B cell (primary cell): ENCODE results near the gene PBX1. TPM values are rescaled to one million over a fixed set of nuclear protein-coding genes. Genes with fewer than 3 reads are reported as not detected.

Experiments used
- ATAC-seq: fragments of 200-7000 bp; cut with Tn5 transposase; one replicate; pipeline ENCODE4 v1.10.0; 2021; ENCODE audit warnings: low read depth, mild to moderate bottlenecking, moderate number of reproducible peaks, moderate library complexity
- CTCF ChIA-PET: fragments of 350-600 bp; sonication (Branson Sonifier 250); formaldehyde crosslinking; loops from one replicate; lab custom pipeline; 2021; ENCODE audit warnings: antibody characterized with exemption, inconsistent platforms; lab: Charles Lee
- POLR2A ChIA-PET: fragments of 350-600 bp; sonication (Branson Sonifier 250); formaldehyde crosslinking; loops from one replicate; lab custom pipeline; 2021; ENCODE audit warnings: antibody characterized with exemption; lab: Charles Lee
- DNase-seq: peaks from one replicate; pipeline ENCODE4 v3.0.0; 2013
- H2AFZ ChIP-seq: 2 replicates; pipeline ENCODE4 v1.6.1; 2012; ENCODE audit warnings: mild to moderate bottlenecking, low read depth, low read length; ENCODE audit not compliant: insufficient read depth, poor library complexity, severe bottlenecking
- H3K27ac ChIP-seq, 2 donors: 1 replicate in 1 of 2; 2 replicates in 1 of 2; pipeline ENCODE4 v1.5.1; 2012 to 2013; ENCODE audit warnings: low read length in 2 of 2, mild to moderate bottlenecking in 2 of 2, moderate library complexity in 1 of 2
- H3K27me3 ChIP-seq, 4 experiments: fragments of 200-600 bp in 1 of 4; sonication (generic) in 1 of 4; replicated peaks in 1 of 4; 1 replicate in 2 of 4; 2 replicates in 2 of 4; pipeline versions ENCODE4 v1.6.1 to v1.7.0; 2013 to 2016; ENCODE audit warnings: low read length in 3 of 4, mild to moderate bottlenecking in 2 of 4, mixed read lengths in 1 of 4, moderate library complexity in 1 of 4; ENCODE audit not compliant: insufficient read depth in 4 of 4, control insufficient read depth in 3 of 4; ENCODE audit errors: control extremely low read depth in 1 of 4
- H3K36me3 ChIP-seq, 2 experiments: replicated peaks in 1 of 2; 1 replicate in 1 of 2; 2 replicates in 1 of 2; pipeline versions ENCODE4 v1.6.1 to v1.7.1; 2013; ENCODE audit warnings: low read length in 1 of 2; ENCODE audit not compliant: insufficient read depth in 2 of 2, control insufficient read depth in 1 of 2; ENCODE audit errors: control extremely low read depth in 1 of 2, extremely low read depth in 1 of 2
- H3K4me1 ChIP-seq, 2 donors: fragments of 200-600 bp in 1 of 2; sonication (generic) in 1 of 2; 1 replicate in 1 of 2; 2 replicates in 1 of 2; pipeline versions ENCODE4 v1.5.1 to v1.6.1; 2013 to 2017; ENCODE audit warnings: low read length in 2 of 2; ENCODE audit not compliant: control insufficient read depth in 2 of 2, insufficient read depth in 2 of 2
- H3K4me2 ChIP-seq: replicated peaks from 2 replicates; pipeline ENCODE3; 2012; ENCODE audit warnings: mild to moderate bottlenecking, low read depth, low read length; ENCODE audit not compliant: poor library complexity, severe bottlenecking
- H3K4me3 ChIP-seq, 5 experiments: fragments of 200-600 bp in 1 of 5; sonication (generic) in 1 of 5; 1 replicate in 3 of 5; 2 replicates in 2 of 5; pipeline versions ENCODE4 v1.5.1 to v1.7.0; 2011 to 2016; ENCODE audit warnings: low read length in 4 of 5, mild to moderate bottlenecking in 4 of 5, low read depth in 2 of 5, control low read depth in 1 of 5, moderate library complexity in 1 of 5; ENCODE audit not compliant: insufficient read depth in 1 of 5; ENCODE audit errors: control extremely low read depth in 1 of 5, extremely low read depth in 1 of 5
- H3K79me2 ChIP-seq: fragments of 200-600 bp; sonication (generic); one replicate; pipeline ENCODE4 v1.6.0; 2016; ENCODE audit warnings: low read length; ENCODE audit not compliant: control insufficient read depth, insufficient read depth
- H3K9ac ChIP-seq: fragments of 200-600 bp; sonication (generic); 2 replicates; pipeline ENCODE4 v1.6.1; 2017; ENCODE audit warnings: mild to moderate bottlenecking, low read length, moderate library complexity
- H3K9me3 ChIP-seq, 3 donors: one replicate each; pipeline versions ENCODE4 v1.6.1 to v1.7.1; 2013; ENCODE audit warnings: low read length in 2 of 3; ENCODE audit not compliant: control insufficient read depth in 2 of 3, insufficient read depth in 1 of 3; ENCODE audit errors: control extremely low read depth in 1 of 3
- H4K20me1 ChIP-seq: 2 replicates; pipeline ENCODE4 v1.6.0; 2012; ENCODE audit warnings: mild to moderate bottlenecking, low read length; ENCODE audit not compliant: insufficient read depth, control insufficient read depth, poor library complexity, severe bottlenecking
- H3K27ac Mint-ChIP-seq: one replicate; pipeline ENCODE4 v1.8.0; 2021; ENCODE audit warnings: mixed read lengths
- H3K27me3 Mint-ChIP-seq: one replicate; pipeline ENCODE4 v1.8.0; 2021; ENCODE audit warnings: mixed read lengths
- H3K4me1 Mint-ChIP-seq: one replicate; pipeline ENCODE4 v1.8.0; 2021; ENCODE audit warnings: mixed read lengths
- H3K4me3 Mint-ChIP-seq: one replicate; pipeline ENCODE4 v1.8.0; 2021; ENCODE audit warnings: mixed read lengths
- H3K9me3 Mint-ChIP-seq: one replicate; pipeline ENCODE4 v1.8.0; 2022; ENCODE audit warnings: mixed read lengths; ENCODE audit not compliant: insufficient read depth
- EZH2 ChIP-seq: IDR thresholded peaks from 2 replicates; pipeline ENCODE4 v1.6.1; 2012; ENCODE audit warnings: borderline replicate concordance, low read depth, mild to moderate bottlenecking, moderate library complexity, low read length; ENCODE audit not compliant: insufficient read depth, poor library complexity, severe bottlenecking
- WGBS: methylation state at CpG from one replicate; pipeline ENCODE4 v1.1.5; 2013; ENCODE audit warnings: missing lambda C conversion rate; ENCODE audit not compliant: insufficient coverage; 5-methylcytosine and 5-hydroxymethylcytosine counted together
- intact Hi-C: fragments of 100-400 bp; cut with micrococcal nuclease; formaldehyde crosslinking; loops from one replicate; pipeline ENCODE4 v1.10.0; 2022
- polyA plus RNA-seq: library from polyadenylated mRNA; depleted of rRNA; stranded (reverse); fragments of >200 nt; gene quantifications from 2 replicates; pipeline ENCODE4 v1.2.3, GENCODE V29; 2012
- total RNA-seq, 2 donors: library from RNA; stranded (reverse); fragments of 120-200 nt in 1 of 2; gene quantifications; 1 replicate in 1 of 2; 2 replicates in 1 of 2; pipeline versions ENCODE4 v1.2.3 to v1.2.4, GENCODE V29; 2013 to 2022
- TF ChIP-seq, protein P1 (sequence below): fragments of 200-600 bp; IDR thresholded peaks from one replicate; pipeline ENCODE4 v1.8.0; 2022; ENCODE audit warnings: antibody characterized with exemption, mild to moderate bottlenecking

The PBX1 gene
- total and polyA plus RNA-seq, 2 donors (not counting 1 experiment from before 2014, with no cell fraction given), result 0.32 TPM; not detected in 1

DNA sequence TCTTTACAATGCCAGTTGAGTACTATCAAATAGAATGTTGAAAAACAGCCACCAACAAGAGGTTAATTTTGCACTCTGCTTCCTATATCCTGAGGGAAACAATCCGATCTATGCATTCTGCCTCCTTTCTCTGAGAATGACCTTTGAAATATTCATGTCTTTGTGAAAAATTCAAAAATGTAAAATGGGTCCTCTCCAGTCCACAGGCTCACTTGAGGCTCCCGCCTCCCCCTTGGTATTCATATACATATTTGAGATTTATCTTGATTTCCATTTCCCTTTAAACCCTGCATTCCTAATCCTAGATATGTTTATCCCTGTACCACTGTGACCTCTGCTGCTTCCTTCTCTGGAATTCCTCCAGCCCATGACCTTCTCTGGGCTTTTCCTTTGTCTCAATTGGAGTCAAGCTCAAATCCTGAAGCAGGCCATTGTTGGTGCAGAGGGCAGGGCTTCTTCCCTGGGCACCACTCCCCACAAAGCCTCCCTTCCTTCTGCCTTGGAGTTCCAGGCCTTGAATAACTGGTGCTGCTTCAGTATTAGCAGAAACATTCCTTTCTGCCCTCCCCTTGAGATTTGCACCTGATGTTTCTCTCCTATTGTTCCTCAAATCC lies 296.8 kb downstream of the PBX1 start:
- H3K79me2 ChIP-seq, result no peaks in the 10 kb centered on the region
- no peak overlapping the region for H2AFZ ChIP-seq
- H3K9ac ChIP-seq, result no peak overlapping the region
- no peak overlapping the region for H3K27ac ChIP-seq
- intact Hi-C loops, result no loop called here
- DNase-seq, result no peak
- no peaks in the 10 kb centered on the region for H3K27me3 Mint-ChIP-seq
- ChIA-PET POLR2A (no interaction called here), CTCF (no interaction called here)
- H3K4me2 ChIP-seq, result no peak overlapping the region
- no peaks in the 10 kb centered on the region for H3K9me3 ChIP-seq
- WGBS, result no CpG with 5 or more reads among the region's 2 CpGs
- no peak for ATAC-seq
- H3K9me3 Mint-ChIP-seq, result no peaks in the 10 kb centered on the region
- H4K20me1 ChIP-seq, result no peaks in the 10 kb centered on the region
- H3K4me3 Mint-ChIP-seq, result no peak overlapping the region
- no peak overlapping the region for H3K27ac Mint-ChIP-seq
- H3K4me3 ChIP-seq, result no peak overlapping the region
- H3K4me1 ChIP-seq, result no peaks in the 10 kb centered on the region
- H3K4me1 Mint-ChIP-seq, result no peaks in the 10 kb centered on the region
- no peaks in the 10 kb centered on the region for H3K36me3 ChIP-seq
- H3K27me3 ChIP-seq, result no peaks in the 10 kb centered on the region
- TF ChIP-seq, protein P1, sequence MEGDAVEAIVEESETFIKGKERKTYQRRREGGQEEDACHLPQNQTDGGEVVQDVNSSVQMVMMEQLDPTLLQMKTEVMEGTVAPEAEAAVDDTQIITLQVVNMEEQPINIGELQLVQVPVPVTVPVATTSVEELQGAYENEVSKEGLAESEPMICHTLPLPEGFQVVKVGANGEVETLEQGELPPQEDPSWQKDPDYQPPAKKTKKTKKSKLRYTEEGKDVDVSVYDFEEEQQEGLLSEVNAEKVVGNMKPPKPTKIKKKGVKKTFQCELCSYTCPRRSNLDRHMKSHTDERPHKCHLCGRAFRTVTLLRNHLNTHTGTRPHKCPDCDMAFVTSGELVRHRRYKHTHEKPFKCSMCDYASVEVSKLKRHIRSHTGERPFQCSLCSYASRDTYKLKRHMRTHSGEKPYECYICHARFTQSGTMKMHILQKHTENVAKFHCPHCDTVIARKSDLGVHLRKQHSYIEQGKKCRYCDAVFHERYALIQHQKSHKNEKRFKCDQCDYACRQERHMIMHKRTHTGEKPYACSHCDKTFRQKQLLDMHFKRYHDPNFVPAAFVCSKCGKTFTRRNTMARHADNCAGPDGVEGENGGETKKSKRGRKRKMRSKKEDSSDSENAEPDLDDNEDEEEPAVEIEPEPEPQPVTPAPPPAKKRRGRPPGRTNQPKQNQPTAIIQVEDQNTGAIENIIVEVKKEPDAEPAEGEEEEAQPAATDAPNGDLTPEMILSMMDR, result no peak
- no peak for TF ChIP-seq EZH2

DNA sequence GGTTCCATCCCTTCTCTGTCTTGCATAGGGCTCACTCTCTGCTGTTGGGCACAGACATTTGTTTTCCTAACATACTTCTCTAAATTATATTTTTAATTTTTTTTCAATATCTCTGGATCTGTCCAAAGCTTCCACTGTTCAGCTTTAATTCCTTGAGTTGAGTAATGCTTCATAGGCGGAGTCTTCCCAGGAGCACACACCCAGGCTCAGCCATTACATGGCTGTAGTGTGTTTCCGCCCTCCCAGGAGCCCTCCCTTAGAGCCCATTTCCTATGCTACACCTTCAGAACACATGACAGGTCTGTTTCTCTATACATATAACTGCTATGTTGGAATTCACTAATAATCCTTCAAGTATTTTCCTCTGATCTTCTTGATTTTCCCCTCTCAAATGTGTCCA lies 297.4 kb downstream of the PBX1 start:
- ATAC-seq (no peak), DNase-seq (no peak)
- CTCF ChIA-PET, result no interaction called here
- Histone ChIP-seq H3K27ac (no peak overlapping the region), H3K79me2 (no peaks in the 10 kb centered on the region), H3K9ac (no peak overlapping the region), H3K4me3 (no peak overlapping the region), H2AFZ (no peak overlapping the region), H3K4me2 (no peak overlapping the region), H3K27me3 (no peaks in the 10 kb centered on the region), H3K9me3 (no peaks in the 10 kb centered on the region), H3K4me1 (no peaks in the 10 kb centered on the region), H3K36me3 (no peaks in the 10 kb centered on the region), H4K20me1 (no peaks in the 10 kb centered on the region)
- H3K27ac Mint-ChIP-seq, result no peak overlapping the region
- no peaks in the 10 kb centered on the region for H3K4me1 Mint-ChIP-seq
- no peak overlapping the region for H3K4me3 Mint-ChIP-seq
- intact Hi-C loops, result no loop called here
- WGBS, result 83% methylated on average over 2 of the region's 2 CpGs
- H3K27me3 Mint-ChIP-seq, result no peaks in the 10 kb centered on the region
- POLR2A ChIA-PET, result no interaction called here
- no peak for TF ChIP-seq EZH2
- TF ChIP-seq, protein P1, result no peak
- H3K9me3 Mint-ChIP-seq, result no peaks in the 10 kb centered on the region
